Endothelial cell of umbilical vein (primary cell): ENCODE measurements around the gene KIAA1549. TPM values are rescaled to one million over a fixed set of nuclear protein-coding genes. Genes with fewer than 3 reads are reported as not detected.

Source experiments
- BruUV-seq: library from RNA; stranded (reverse); fragments of 400-500 nt; replicated peaks from 2 replicates; lab custom pipeline; 2021; lab: Mats Ljungman, UMichigan
- CTCF ChIA-PET: fragments of 300-600, 350-600 bp; sonication (Branson Sonifier 250); formaldehyde crosslinking; loops from one replicate; lab custom pipeline; 2021; ENCODE audit warnings: antibody characterized with exemption, inconsistent platforms; lab: Charles Lee
- POLR2A ChIA-PET: fragments of 300-600, 350-600 bp; sonication (Branson Sonifier 250); formaldehyde crosslinking; loops from one replicate; lab custom pipeline; 2021; ENCODE audit warnings: antibody characterized with exemption, inconsistent platforms; lab: Charles Lee
- DNase-seq: peaks from one replicate; pipeline ENCODE4 v3.0.0-alpha.2; 2011; ENCODE audit warnings: low read depth, low spot score
- FAIRE-seq: peaks from 2 replicates; lab custom pipeline; 2011; peaks lifted over from hg19 to GRCh38; lab: Jason Lieb, UNC
- H2AFZ ChIP-seq: 2 replicates; pipeline ENCODE4 v1.6.0; 2012; ENCODE audit warnings: low read depth, low read length, control low read depth, inconsistent platforms
- H3K27ac ChIP-seq: 2 replicates; pipeline ENCODE4 v1.5.1; 2011; ENCODE audit warnings: low read depth, mild to moderate bottlenecking, control low read depth, low read length, moderate library complexity; ENCODE audit not compliant: insufficient read depth
- H3K27me3 ChIP-seq, 2 experiments: 2 replicates each; pipeline versions ENCODE4 v1.6.0 to v1.6.1; 2011; ENCODE audit warnings: low read length in 2 of 2, mixed read lengths in 1 of 2; ENCODE audit not compliant: control insufficient read depth in 2 of 2, insufficient read depth in 2 of 2
- H3K36me3 ChIP-seq, 2 experiments: 2 replicates in 1 of 2; 3 replicates in 1 of 2; pipeline ENCODE4 v1.5.1; 2011; ENCODE audit warnings: low read length in 2 of 2, mild to moderate bottlenecking in 1 of 2, moderate library complexity in 1 of 2; ENCODE audit not compliant: control insufficient read depth in 2 of 2, insufficient read depth in 2 of 2; ENCODE audit errors: extremely low read depth in 1 of 2
- H3K4me1 ChIP-seq: 3 replicates; pipeline ENCODE4 v1.5.1; 2011; ENCODE audit warnings: mild to moderate bottlenecking, low read length; ENCODE audit not compliant: control insufficient read depth, insufficient read depth; ENCODE audit errors: extremely low read depth
- H3K4me2 ChIP-seq: 2 replicates; pipeline ENCODE4 v1.6.1; 2011; ENCODE audit warnings: low read length, control low read depth, mixed read lengths; ENCODE audit not compliant: insufficient read depth
- H3K4me3 ChIP-seq, 3 experiments: fragments of 200-600 bp in 1 of 3; sonication (generic), shearing (Covaris generic) in 1 of 3; replicated peaks in 1 of 3; 2 replicates each; pipeline ENCODE4 v1.5.1; 2011 to 2016; ENCODE audit warnings: control low read depth in 3 of 3, low read length in 3 of 3, mild to moderate bottlenecking in 2 of 3, inconsistent platforms in 1 of 3, low read depth in 1 of 3, moderate library complexity in 1 of 3; ENCODE audit not compliant: insufficient read depth in 1 of 3
- H3K79me2 ChIP-seq: 2 replicates; pipeline ENCODE4 v1.6.0; 2012; ENCODE audit warnings: low read length, inconsistent platforms; ENCODE audit not compliant: control insufficient read depth, insufficient read depth
- H3K9ac ChIP-seq: replicated peaks from 2 replicates; pipeline ENCODE3; 2011; ENCODE audit warnings: low read length, control low read depth; ENCODE audit not compliant: insufficient read depth; ENCODE audit errors: extremely low read depth
- H3K9me1 ChIP-seq: replicated peaks from 3 replicates; pipeline ENCODE4 v1.6.0; 2011; ENCODE audit warnings: mild to moderate bottlenecking, low read length; ENCODE audit not compliant: control insufficient read depth, insufficient read depth; ENCODE audit errors: extremely low read depth
- H3K9me3 ChIP-seq: replicated peaks from 2 replicates; pipeline ENCODE4 v1.5.1; 2012; ENCODE audit warnings: low read length, inconsistent platforms; ENCODE audit not compliant: control insufficient read depth, insufficient read depth
- H4K20me1 ChIP-seq: replicated peaks from 2 replicates; pipeline ENCODE3; 2011; ENCODE audit warnings: mild to moderate bottlenecking, low read length; ENCODE audit not compliant: control insufficient read depth, insufficient read depth; ENCODE audit errors: extremely low read depth
- CTCF ChIP-seq, 2 donors: IDR thresholded peaks; 1 replicate in 1 of 2; 2 replicates in 1 of 2; pipeline ENCODE4 v1.5.1; 2011; ENCODE audit warnings: low read length in 2 of 2, mild to moderate bottlenecking in 2 of 2, moderate library complexity in 2 of 2, control low read depth in 1 of 2, inconsistent platforms in 1 of 2, low read depth in 1 of 2; ENCODE audit not compliant: insufficient read depth in 1 of 2; ENCODE audit errors: extremely low read depth in 1 of 2
- EZH2 ChIP-seq: IDR thresholded peaks from 2 replicates; pipeline ENCODE4 v1.6.1; 2012; ENCODE audit warnings: borderline replicate concordance, low read depth, mild to moderate bottlenecking, moderate library complexity, low read length, inconsistent platforms; ENCODE audit not compliant: severe bottlenecking
- FOS ChIP-seq: IDR thresholded peaks from 2 replicates; pipeline ENCODE4 v1.6.1; 2011; ENCODE audit warnings: mild to moderate bottlenecking, low read length, moderate library complexity, borderline replicate concordance; ENCODE audit not compliant: insufficient read depth
- GATA2 ChIP-seq: IDR thresholded peaks from 2 replicates; pipeline ENCODE4 v1.7.0; 2011; ENCODE audit warnings: low read depth, mild to moderate bottlenecking, moderate library complexity, mixed read lengths, low read length; ENCODE audit not compliant: insufficient read length, insufficient read depth
- JUN ChIP-seq: IDR thresholded peaks from 2 replicates; pipeline ENCODE4 v1.6.1; 2011; ENCODE audit warnings: borderline replicate concordance, low read depth; ENCODE audit not compliant: insufficient read length, insufficient read depth
- MAX ChIP-seq: IDR thresholded peaks from 2 replicates; pipeline ENCODE4 v1.6.1; 2011; ENCODE audit not compliant: insufficient read depth, insufficient read length
- MYC ChIP-seq: IDR thresholded peaks from one replicate; pipeline ENCODE4 v1.6.1; 2011; ENCODE audit warnings: mild to moderate bottlenecking, low read depth, low read length
- POLR2A ChIP-seq: IDR thresholded peaks from 2 replicates; pipeline ENCODE4 v1.6.1; 2012; ENCODE audit warnings: low read depth, mild to moderate bottlenecking, control low read depth, low read length
- POLR2AphosphoS5 ChIP-seq: IDR thresholded peaks from 2 replicates; pipeline ENCODE4 v1.6.1; 2012; ENCODE audit warnings: low read depth, mild to moderate bottlenecking, control low read depth, low read length, moderate library complexity; ENCODE audit not compliant: insufficient read depth
- dilution Hi-C: fragments of 300-500 bp; cut with MboI; formaldehyde crosslinking; loops from one replicate; pipeline ENCODE4 v1.15.0; 2019; ENCODE audit warnings: low sequenced_read_pairs; ENCODE audit not compliant: extremely low pct_ligation_motif_present
- intact Hi-C: fragments of 100-400 bp; cut with micrococcal nuclease; formaldehyde crosslinking; loops from one replicate; pipeline ENCODE4 v1.10.0; 2022
- polyA plus RNA-seq, 4 experiments: library from polyadenylated mRNA; depleted of rRNA in 3 of 4; stranded (reverse) in 3 of 4; unstranded in 1 of 4; fragments of >200 nt; gene quantifications; 2 replicates each; pipeline versions ENCODE4 v1.2.1 to v1.2.3, GENCODE V29; 2011 to 2012; ENCODE audit warnings: missing spikeins in 1 of 4
- total RNA-seq: library from RNA; stranded (reverse); gene quantifications from 2 replicates; pipeline ENCODE4 v1.2.3, GENCODE V29; 2021

KIAA1549 gene
- total and polyA plus RNA-seq, 2 donors (not counting 3 experiments of a cell fraction or from before 2014, with no cell fraction given), result 4.6 to 10.9 TPM

GRCh38 chr7:139004321-139005090 lies 23.3 kb upstream of the KIAA1549 start:
- TF ChIP-seq GATA2, result no peak
- no peak for TF ChIP-seq FOS
- no peak for TF ChIP-seq POLR2AphosphoS5
- no peak for TF ChIP-seq EZH2
- no peak for TF ChIP-seq POLR2A
- TF ChIP-seq JUN, result no peak
- no peak for TF ChIP-seq MAX
- no peak for TF ChIP-seq CTCF (IDR thresholded peaks at IDR 0.05; ENCODE audit: extremely low read depth in 1 of 2, insufficient read depth in 1 of 2, low read depth in 1 of 2, low read length in 2 of 2)
- TF ChIP-seq MYC, result no peak
- no peak overlapping the region for H2AFZ ChIP-seq
- H3K9me1 ChIP-seq, result no peaks in the 10 kb centered on the region
- no peaks in the 10 kb centered on the region for H4K20me1 ChIP-seq
- no peaks in the 10 kb centered on the region for H3K4me1 ChIP-seq
- H3K4me2 ChIP-seq, result no peak overlapping the region
- no peak overlapping the region for H3K9ac ChIP-seq
- no TSS peak for BruUV-seq
- FAIRE-seq (no peak), DNase-seq (no peak)
- no peaks in the 10 kb centered on the region for H3K79me2 ChIP-seq
- no peaks in the 10 kb centered on the region for H3K9me3 ChIP-seq
- intact Hi-C loops (no loop called here), dilution Hi-C loops (no loop called here)
- ChIA-PET POLR2A (no interaction called here), CTCF (no interaction called here)
- no peaks in the 10 kb centered on the region for H3K36me3 ChIP-seq
- H3K27ac ChIP-seq, result no peak overlapping the region
- no peak overlapping the region for H3K4me3 ChIP-seq
- peaks cover 0 to 2% of the 10 kb centered on the region in 2 experiments for H3K27me3 ChIP-seq
